A549 (cell line): Measurements from ENCODE around the gene MLH3.

Experiments
- CHD2 ChIP-seq: fragments of 150-350 bp; IDR thresholded peaks from 2 replicates; pipeline ENCODE4 v1.6.1; 2014; ENCODE audit warnings: low read length; ENCODE audit not compliant: partially characterized antibody
- TP53 ChIP-seq: fragments of 250-450 bp; sonication (Bioruptor Pico); IDR thresholded peaks from 2 replicates; pipeline ENCODE4 v1.5.0; 2021; ENCODE audit warnings: mild to moderate bottlenecking, moderate library complexity
- ZC3H11A ChIP-seq: fragments of 450-650 bp; IDR thresholded peaks from 2 replicates; pipeline ENCODE4 v1.6.1; 2014; ENCODE audit warnings: antibody characterized with exemption, mild to moderate bottlenecking
- TF ChIP-seq, protein P1 (sequence below): fragments of >200 bp; sonication (Bioruptor Twin); formaldehyde crosslinking; IDR thresholded peaks from 3 replicates; pipeline ENCODE4 v1.5.1; 2016
- TF ChIP-seq, protein P2 (sequence below): IDR thresholded peaks from 2 replicates; pipeline ENCODE4 v1.6.1; 2012
- TF ChIP-seq, protein P3 (sequence below): fragments of 200-600 bp; sonication (generic); IDR thresholded peaks from 2 replicates; pipeline ENCODE4 v1.6.1; 2016; ENCODE audit warnings: antibody characterized with exemption, mild to moderate bottlenecking, moderate library complexity

DNA sequence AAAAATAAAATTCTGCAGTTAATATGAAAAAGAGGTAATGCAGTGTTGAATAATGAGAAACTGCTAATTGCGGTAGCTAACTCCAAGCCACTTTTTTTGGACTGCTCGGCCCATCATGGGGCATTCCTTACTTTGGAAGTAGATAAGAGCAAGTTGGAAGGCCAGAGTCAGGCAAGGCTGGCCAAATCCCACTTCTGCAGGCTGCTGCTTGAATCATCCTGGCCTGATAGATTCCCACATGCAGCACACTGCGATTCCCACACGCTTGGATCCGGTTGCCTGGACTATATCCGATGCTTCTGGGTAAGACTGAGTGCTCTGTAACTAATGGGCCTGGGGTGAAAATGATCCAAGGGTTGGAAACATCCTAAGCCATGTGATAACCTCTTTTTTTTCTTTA is 38.0 kb downstream of the MLH3 start:
- TF ChIP-seq, protein P1, sequence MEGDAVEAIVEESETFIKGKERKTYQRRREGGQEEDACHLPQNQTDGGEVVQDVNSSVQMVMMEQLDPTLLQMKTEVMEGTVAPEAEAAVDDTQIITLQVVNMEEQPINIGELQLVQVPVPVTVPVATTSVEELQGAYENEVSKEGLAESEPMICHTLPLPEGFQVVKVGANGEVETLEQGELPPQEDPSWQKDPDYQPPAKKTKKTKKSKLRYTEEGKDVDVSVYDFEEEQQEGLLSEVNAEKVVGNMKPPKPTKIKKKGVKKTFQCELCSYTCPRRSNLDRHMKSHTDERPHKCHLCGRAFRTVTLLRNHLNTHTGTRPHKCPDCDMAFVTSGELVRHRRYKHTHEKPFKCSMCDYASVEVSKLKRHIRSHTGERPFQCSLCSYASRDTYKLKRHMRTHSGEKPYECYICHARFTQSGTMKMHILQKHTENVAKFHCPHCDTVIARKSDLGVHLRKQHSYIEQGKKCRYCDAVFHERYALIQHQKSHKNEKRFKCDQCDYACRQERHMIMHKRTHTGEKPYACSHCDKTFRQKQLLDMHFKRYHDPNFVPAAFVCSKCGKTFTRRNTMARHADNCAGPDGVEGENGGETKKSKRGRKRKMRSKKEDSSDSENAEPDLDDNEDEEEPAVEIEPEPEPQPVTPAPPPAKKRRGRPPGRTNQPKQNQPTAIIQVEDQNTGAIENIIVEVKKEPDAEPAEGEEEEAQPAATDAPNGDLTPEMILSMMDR: no peak
- TF ChIP-seq, protein P2, sequence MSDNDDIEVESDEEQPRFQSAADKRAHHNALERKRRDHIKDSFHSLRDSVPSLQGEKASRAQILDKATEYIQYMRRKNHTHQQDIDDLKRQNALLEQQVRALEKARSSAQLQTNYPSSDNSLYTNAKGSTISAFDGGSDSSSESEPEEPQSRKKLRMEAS: no peak
- TF ChIP-seq ZC3H11A: no peak
- TF ChIP-seq TP53 (CRISPR knock-in tag): no peak
- TF ChIP-seq, protein P3, sequence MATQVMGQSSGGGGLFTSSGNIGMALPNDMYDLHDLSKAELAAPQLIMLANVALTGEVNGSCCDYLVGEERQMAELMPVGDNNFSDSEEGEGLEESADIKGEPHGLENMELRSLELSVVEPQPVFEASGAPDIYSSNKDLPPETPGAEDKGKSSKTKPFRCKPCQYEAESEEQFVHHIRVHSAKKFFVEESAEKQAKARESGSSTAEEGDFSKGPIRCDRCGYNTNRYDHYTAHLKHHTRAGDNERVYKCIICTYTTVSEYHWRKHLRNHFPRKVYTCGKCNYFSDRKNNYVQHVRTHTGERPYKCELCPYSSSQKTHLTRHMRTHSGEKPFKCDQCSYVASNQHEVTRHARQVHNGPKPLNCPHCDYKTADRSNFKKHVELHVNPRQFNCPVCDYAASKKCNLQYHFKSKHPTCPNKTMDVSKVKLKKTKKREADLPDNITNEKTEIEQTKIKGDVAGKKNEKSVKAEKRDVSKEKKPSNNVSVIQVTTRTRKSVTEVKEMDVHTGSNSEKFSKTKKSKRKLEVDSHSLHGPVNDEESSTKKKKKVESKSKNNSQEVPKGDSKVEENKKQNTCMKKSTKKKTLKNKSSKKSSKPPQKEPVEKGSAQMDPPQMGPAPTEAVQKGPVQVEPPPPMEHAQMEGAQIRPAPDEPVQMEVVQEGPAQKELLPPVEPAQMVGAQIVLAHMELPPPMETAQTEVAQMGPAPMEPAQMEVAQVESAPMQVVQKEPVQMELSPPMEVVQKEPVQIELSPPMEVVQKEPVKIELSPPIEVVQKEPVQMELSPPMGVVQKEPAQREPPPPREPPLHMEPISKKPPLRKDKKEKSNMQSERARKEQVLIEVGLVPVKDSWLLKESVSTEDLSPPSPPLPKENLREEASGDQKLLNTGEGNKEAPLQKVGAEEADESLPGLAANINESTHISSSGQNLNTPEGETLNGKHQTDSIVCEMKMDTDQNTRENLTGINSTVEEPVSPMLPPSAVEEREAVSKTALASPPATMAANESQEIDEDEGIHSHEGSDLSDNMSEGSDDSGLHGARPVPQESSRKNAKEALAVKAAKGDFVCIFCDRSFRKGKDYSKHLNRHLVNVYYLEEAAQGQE: no peak
- no peak for TF ChIP-seq CHD2
